Mesothelial cell of epicardium (in vitro differentiated cells): ENCODE data around the gene CCNA1. TPM values are rescaled to one million over a fixed set of nuclear protein-coding genes. Genes with fewer than 3 reads are reported as not detected.

ENCODE experiments used
- DNase-seq, 2 experiments: peaks; one replicate each; pipeline ENCODE4 v3.0.0; 2021; ENCODE audit warnings: low spot score in 2 of 2; ENCODE audit not compliant: unreplicated experiment in 2 of 2
- H3K27ac Mint-ChIP-seq: 2 replicates; pipeline ENCODE4 v1.8.0; 2021; ENCODE audit warnings: mixed read lengths
- H3K27me3 Mint-ChIP-seq: 2 replicates; pipeline ENCODE4 v1.8.0; 2021; ENCODE audit warnings: low read depth, mixed read lengths
- H3K36me3 Mint-ChIP-seq: 2 replicates; pipeline ENCODE4 v1.8.0; 2021; ENCODE audit warnings: mixed read lengths
- H3K4me1 Mint-ChIP-seq: 2 replicates; pipeline ENCODE4 v1.8.0; 2021; ENCODE audit warnings: mixed read lengths
- H3K4me3 Mint-ChIP-seq: 2 replicates; pipeline ENCODE4 v1.8.0; 2021; ENCODE audit warnings: mild to moderate bottlenecking, moderate library complexity, mixed read lengths
- H3K9me3 Mint-ChIP-seq: 2 replicates; pipeline ENCODE4 v1.8.0; 2021; ENCODE audit warnings: mixed read lengths
- total RNA-seq: library from RNA; stranded (reverse); gene quantifications from 3 replicates; pipeline ENCODE4 v1.2.1, GENCODE V29; 2021
- TF ChIP-seq, protein P1 (sequence below): fragments of 200-600 bp; sonication (generic); IDR thresholded peaks from one replicate; pipeline ENCODE4 v1.5.0; 2021; ENCODE audit warnings: antibody characterized with exemption; ENCODE audit not compliant: unreplicated experiment

The CCNA1 gene
- total RNA-seq, 1 donor from 2014 or later = 0.20 TPM

DNA sequence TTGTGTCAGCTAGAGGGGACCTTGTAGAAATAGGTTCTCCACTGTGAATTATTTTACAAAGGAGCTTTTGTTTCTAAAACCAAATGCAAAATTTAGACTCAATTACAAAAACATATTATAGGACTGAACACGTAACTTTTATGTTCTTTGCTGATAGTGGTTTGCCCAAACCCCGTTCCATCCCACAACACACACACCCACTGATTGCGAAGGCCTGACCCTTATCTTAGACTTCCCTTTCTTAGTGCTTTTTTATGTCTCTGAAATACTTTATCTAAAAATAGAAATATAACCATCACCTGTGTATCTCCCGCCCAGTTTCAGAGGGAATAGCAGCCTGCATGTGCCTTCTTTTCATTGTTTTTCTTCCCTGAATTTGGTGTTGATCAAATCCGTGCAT is 13.0 kb downstream of the CCNA1 start:
- H3K27me3 Mint-ChIP-seq = peaks cover 22% of the 10 kb centered on the region
- H3K4me3 Mint-ChIP-seq = no peak overlapping the region
- TF ChIP-seq, protein P1, sequence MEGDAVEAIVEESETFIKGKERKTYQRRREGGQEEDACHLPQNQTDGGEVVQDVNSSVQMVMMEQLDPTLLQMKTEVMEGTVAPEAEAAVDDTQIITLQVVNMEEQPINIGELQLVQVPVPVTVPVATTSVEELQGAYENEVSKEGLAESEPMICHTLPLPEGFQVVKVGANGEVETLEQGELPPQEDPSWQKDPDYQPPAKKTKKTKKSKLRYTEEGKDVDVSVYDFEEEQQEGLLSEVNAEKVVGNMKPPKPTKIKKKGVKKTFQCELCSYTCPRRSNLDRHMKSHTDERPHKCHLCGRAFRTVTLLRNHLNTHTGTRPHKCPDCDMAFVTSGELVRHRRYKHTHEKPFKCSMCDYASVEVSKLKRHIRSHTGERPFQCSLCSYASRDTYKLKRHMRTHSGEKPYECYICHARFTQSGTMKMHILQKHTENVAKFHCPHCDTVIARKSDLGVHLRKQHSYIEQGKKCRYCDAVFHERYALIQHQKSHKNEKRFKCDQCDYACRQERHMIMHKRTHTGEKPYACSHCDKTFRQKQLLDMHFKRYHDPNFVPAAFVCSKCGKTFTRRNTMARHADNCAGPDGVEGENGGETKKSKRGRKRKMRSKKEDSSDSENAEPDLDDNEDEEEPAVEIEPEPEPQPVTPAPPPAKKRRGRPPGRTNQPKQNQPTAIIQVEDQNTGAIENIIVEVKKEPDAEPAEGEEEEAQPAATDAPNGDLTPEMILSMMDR = no peak
- H3K4me1 Mint-ChIP-seq = no peaks in the 10 kb centered on the region
- H3K9me3 Mint-ChIP-seq = no peaks in the 10 kb centered on the region
- no peak overlapping the region for H3K27ac Mint-ChIP-seq
- H3K36me3 Mint-ChIP-seq = no peaks in the 10 kb centered on the region
- no peak for DNase-seq

- H3K27ac Mint-ChIP-seq = no peak overlapping the region
- TF ChIP-seq, protein P1 = no peak
- H3K9me3 Mint-ChIP-seq = no peaks in the 10 kb centered on the region
- DNase-seq = no peak
- H3K4me1 Mint-ChIP-seq = no peaks in the 10 kb centered on the region
- no peak overlapping the region for H3K4me3 Mint-ChIP-seq
- H3K36me3 Mint-ChIP-seq = no peaks in the 10 kb centered on the region
- H3K27me3 Mint-ChIP-seq = peaks cover 26% of the 10 kb centered on the region
Observed at GRCh38 chr13:36445891-36446351, 13.6 kb downstream of the CCNA1 start.

GRCh38 chr13:36447501-36447900 is 15.2 kb downstream of the CCNA1 start:
- Mint-ChIP-seq H3K9me3 (no peaks in the 10 kb centered on the region), H3K4me3 (no peak overlapping the region), H3K27ac (no peak overlapping the region), H3K4me1 (no peaks in the 10 kb centered on the region), H3K27me3 (peaks cover 26% of the 10 kb centered on the region), H3K36me3 (no peaks in the 10 kb centered on the region)
- DNase-seq = no peak
- TF ChIP-seq, protein P1 = no peak

- DNase-seq = no peak
- H3K4me3 Mint-ChIP-seq = no peak overlapping the region
- no peaks in the 10 kb centered on the region for H3K36me3 Mint-ChIP-seq
- H3K27me3 Mint-ChIP-seq = peaks cover 18% of the 10 kb centered on the region
- H3K9me3 Mint-ChIP-seq = no peaks in the 10 kb centered on the region
- TF ChIP-seq, protein P1 = no peak
- H3K4me1 Mint-ChIP-seq = peaks cover 4% of the 10 kb centered on the region
- no peak overlapping the region for H3K27ac Mint-ChIP-seq
Observed at GRCh38 chr13:36450534-36450933, 18.2 kb downstream of the CCNA1 start.

DNA sequence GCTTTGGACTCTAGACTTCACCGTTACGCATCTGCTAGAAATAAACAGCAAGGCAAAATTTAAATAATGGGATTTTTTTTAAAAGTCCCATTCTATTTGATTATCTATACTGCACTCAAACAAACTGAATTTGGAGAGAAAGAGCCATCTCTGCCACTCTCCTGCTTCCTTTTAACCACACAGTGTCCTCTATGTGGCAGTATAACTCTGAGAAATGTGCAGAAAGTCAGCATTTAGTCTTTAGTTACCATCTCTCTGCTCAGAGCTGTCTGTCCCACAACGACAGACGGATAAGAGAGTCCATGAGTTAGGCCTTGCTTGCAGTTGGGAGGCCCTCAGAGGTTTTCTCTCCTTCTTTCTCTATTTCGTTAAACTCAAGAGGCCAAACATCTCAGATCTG is 21.2 kb downstream of the CCNA1 start:
- H3K4me3 Mint-ChIP-seq = no peak overlapping the region
- no peak for DNase-seq
- H3K36me3 Mint-ChIP-seq = no peaks in the 10 kb centered on the region
- TF ChIP-seq, protein P1 = no peak
- H3K27ac Mint-ChIP-seq = no peak overlapping the region
- peaks cover 7% of the 10 kb centered on the region for H3K4me1 Mint-ChIP-seq
- no peaks in the 10 kb centered on the region for H3K9me3 Mint-ChIP-seq
- peaks cover 12% of the 10 kb centered on the region for H3K27me3 Mint-ChIP-seq

DNA sequence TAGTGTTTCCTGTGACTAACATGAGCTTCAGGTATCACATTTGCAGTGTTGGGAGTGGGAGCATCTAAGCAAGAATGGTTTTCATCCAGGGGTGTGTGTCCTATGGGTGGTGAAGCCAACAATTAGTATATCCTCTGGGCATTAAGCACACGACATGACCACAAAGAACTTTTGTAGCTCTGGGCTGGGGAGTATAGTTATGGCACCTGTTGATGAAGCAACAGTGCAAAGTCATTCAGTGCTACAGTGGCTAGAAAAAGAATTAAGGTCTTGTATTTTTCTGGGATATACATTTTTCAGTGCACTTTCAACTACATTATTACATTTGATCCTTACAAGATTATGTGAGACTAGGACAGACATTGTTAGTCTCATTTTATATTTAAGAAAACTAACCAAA is 21.8 kb downstream of the CCNA1 start:
- DNase-seq = no peak
- H3K9me3 Mint-ChIP-seq = no peaks in the 10 kb centered on the region
- no peak overlapping the region for H3K4me3 Mint-ChIP-seq
- H3K27me3 Mint-ChIP-seq = peaks cover 10% of the 10 kb centered on the region
- no peaks in the 10 kb centered on the region for H3K36me3 Mint-ChIP-seq
- H3K27ac Mint-ChIP-seq = no peak overlapping the region
- TF ChIP-seq, protein P1 = no peak
- H3K4me1 Mint-ChIP-seq = peaks cover 7% of the 10 kb centered on the region
